Chondrocyte (in vitro differentiated cells): ENCODE results near the gene RPS6KA3. TPM values are rescaled to one million over a fixed set of nuclear protein-coding genes. Genes with fewer than 3 reads are reported as not detected.

Source experiments
- DNase-seq: peaks from one replicate; pipeline ENCODE4 v3.0.0; 2021; ENCODE audit warnings: mixed read lengths, low spot score
- H3K27ac Mint-ChIP-seq: one replicate; pipeline ENCODE4 v1.8.0; 2021; ENCODE audit warnings: mild to moderate bottlenecking, moderate library complexity, mixed read lengths; ENCODE audit not compliant: unreplicated experiment
- H3K27me3 Mint-ChIP-seq: 2 replicates; pipeline ENCODE4 v1.8.0; 2021; ENCODE audit warnings: low read depth, mixed read lengths
- H3K36me3 Mint-ChIP-seq: 2 replicates; pipeline ENCODE4 v1.8.0; 2021; ENCODE audit warnings: low read depth, mixed read lengths
- H3K4me1 Mint-ChIP-seq: 2 replicates; pipeline ENCODE4 v1.8.0; 2021; ENCODE audit warnings: low read depth, mild to moderate bottlenecking, mixed read lengths
- H3K4me3 Mint-ChIP-seq: one replicate; pipeline ENCODE4 v1.8.0; 2021; ENCODE audit warnings: mild to moderate bottlenecking, moderate library complexity, mixed read lengths; ENCODE audit not compliant: unreplicated experiment
- H3K9me3 Mint-ChIP-seq: 2 replicates; pipeline ENCODE4 v1.8.0; 2021; ENCODE audit warnings: low read depth, mixed read lengths
- total RNA-seq: library from RNA; stranded (reverse); gene quantifications from 3 replicates; pipeline ENCODE4 v1.2.1, GENCODE V29; 2021
- TF ChIP-seq, protein P1 (sequence below): fragments of 200-600 bp; sonication (generic); IDR thresholded peaks from 2 replicates; pipeline ENCODE4 v1.5.0; 2021; ENCODE audit warnings: antibody characterized with exemption, mild to moderate bottlenecking, moderate library complexity

RPS6KA3 gene
- total RNA-seq, 1 donor from 2014 or later = 18.4 TPM

GRCh38 chrX:20248592-20249192, 18.0 kb downstream of the RPS6KA3 start:
- peaks cover 13% of the 10 kb centered on the region for H3K9me3 Mint-ChIP-seq
- H3K27me3 Mint-ChIP-seq = no peaks in the 10 kb centered on the region
- DNase-seq = no peak
- no peaks in the 10 kb centered on the region for H3K4me1 Mint-ChIP-seq
- TF ChIP-seq, protein P1, sequence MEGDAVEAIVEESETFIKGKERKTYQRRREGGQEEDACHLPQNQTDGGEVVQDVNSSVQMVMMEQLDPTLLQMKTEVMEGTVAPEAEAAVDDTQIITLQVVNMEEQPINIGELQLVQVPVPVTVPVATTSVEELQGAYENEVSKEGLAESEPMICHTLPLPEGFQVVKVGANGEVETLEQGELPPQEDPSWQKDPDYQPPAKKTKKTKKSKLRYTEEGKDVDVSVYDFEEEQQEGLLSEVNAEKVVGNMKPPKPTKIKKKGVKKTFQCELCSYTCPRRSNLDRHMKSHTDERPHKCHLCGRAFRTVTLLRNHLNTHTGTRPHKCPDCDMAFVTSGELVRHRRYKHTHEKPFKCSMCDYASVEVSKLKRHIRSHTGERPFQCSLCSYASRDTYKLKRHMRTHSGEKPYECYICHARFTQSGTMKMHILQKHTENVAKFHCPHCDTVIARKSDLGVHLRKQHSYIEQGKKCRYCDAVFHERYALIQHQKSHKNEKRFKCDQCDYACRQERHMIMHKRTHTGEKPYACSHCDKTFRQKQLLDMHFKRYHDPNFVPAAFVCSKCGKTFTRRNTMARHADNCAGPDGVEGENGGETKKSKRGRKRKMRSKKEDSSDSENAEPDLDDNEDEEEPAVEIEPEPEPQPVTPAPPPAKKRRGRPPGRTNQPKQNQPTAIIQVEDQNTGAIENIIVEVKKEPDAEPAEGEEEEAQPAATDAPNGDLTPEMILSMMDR = no peak
- no peak overlapping the region for H3K4me3 Mint-ChIP-seq
- H3K27ac Mint-ChIP-seq = no peak overlapping the region
- H3K36me3 Mint-ChIP-seq = no peaks in the 10 kb centered on the region

GRCh38 chrX:20244931-20245330, 21.8 kb downstream of the RPS6KA3 start:
- Mint-ChIP-seq H3K36me3 (peaks cover 3% of the 10 kb centered on the region), H3K27me3 (no peaks in the 10 kb centered on the region), H3K27ac (no peak overlapping the region), H3K9me3 (peaks cover 14% of the 10 kb centered on the region), H3K4me3 (no peak overlapping the region), H3K4me1 (no peaks in the 10 kb centered on the region)
- TF ChIP-seq, protein P1 = no peak
- no peak for DNase-seq

DNA sequence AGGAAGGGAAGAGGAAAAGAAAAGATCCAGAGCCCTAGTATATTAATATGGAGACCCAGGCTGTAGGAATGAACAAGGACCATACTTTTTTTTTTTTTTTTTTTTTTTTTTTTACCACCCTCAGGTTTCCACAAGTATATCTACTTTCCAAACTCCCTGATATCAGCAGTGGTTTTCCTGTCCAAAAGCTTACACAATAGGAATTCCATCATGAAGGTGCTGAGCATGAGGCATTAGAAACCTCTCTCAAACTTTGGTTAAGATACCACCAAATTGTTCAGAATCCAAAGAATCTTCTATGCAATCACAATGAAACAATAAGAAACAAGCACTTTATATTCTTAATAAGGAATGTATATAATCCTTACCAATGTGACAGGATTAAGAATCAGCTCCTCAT, 26.5 kb downstream of the RPS6KA3 start:
- Mint-ChIP-seq H3K9me3 (peaks cover 34% of the 10 kb centered on the region), H3K27ac (no peak overlapping the region), H3K4me3 (no peak overlapping the region), H3K4me1 (no peaks in the 10 kb centered on the region), H3K27me3 (no peaks in the 10 kb centered on the region), H3K36me3 (peaks cover 5% of the 10 kb centered on the region)
- TF ChIP-seq, protein P1 = no peak
- DNase-seq = no peak

DNA sequence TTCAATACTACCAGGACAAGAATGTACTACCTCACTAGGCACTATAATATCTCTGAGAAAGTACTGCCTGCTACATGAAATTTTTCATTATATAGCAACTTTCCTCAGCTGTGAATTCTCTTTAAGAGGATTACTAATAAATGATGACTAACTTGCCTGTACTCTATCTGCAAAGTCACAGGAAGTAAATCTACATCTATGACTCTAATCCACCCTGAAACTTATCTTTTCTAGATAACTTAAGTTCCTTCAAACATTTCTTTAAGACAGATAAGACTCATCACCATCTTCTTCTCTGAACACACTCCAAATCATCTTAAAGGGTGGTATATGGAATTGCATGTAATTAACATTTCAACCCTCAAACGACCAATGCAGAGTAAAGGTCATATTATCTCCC, 28.8 kb downstream of the RPS6KA3 start:
- no peak overlapping the region for H3K4me3 Mint-ChIP-seq
- no peak for DNase-seq
- peaks cover 40% of the 10 kb centered on the region for H3K9me3 Mint-ChIP-seq
- no peaks in the 10 kb centered on the region for H3K27me3 Mint-ChIP-seq
- H3K4me1 Mint-ChIP-seq = no peaks in the 10 kb centered on the region
- TF ChIP-seq, protein P1 = no peak
- peaks cover 10% of the 10 kb centered on the region for H3K36me3 Mint-ChIP-seq
- no peak overlapping the region for H3K27ac Mint-ChIP-seq

DNA sequence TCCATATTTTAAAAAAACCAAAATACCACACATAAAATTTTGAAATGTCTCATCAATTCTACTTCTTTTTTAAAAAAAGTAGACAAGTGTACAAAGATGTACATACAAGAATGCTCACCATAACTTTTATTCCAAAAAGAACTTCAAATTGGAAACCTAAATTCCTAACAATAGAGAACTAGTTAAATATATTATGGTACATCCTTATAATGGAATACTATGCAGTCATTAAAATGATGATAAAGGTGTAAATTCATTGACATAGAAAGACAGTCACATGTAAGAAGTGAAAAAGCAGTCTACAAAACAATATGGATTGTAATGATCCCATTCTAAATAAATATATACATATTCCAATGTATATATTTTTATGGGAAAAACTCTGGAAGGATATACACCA, 31.0 kb downstream of the RPS6KA3 start:
- TF ChIP-seq, protein P1 = no peak
- Mint-ChIP-seq H3K27ac (no peak overlapping the region), H3K4me1 (peaks cover 4% of the 10 kb centered on the region), H3K4me3 (no peak overlapping the region), H3K9me3 (peaks cover 34% of the 10 kb centered on the region), H3K36me3 (peaks cover 10% of the 10 kb centered on the region), H3K27me3 (no peaks in the 10 kb centered on the region)
- DNase-seq = no peak
